KOPT-K1 (cell line): Measurements from ENCODE around the gene DPH6.

ENCODE experiments used
- H3K27ac ChIP-seq: fragments of 200-600 bp; sonication (generic); 2 replicates; pipeline ENCODE4 v1.5.1; 2016; ENCODE audit warnings: antibody characterized with exemption, mild to moderate bottlenecking, low read depth, low read length; ENCODE audit not compliant: poor library complexity, severe bottlenecking
- H3K36me3 ChIP-seq: fragments of 200-600 bp; sonication (generic); 2 replicates; pipeline ENCODE4 v1.5.1; 2017; ENCODE audit warnings: antibody characterized with exemption, mild to moderate bottlenecking, low read length, moderate library complexity; ENCODE audit not compliant: insufficient read depth
- H3K9me3 ChIP-seq: fragments of 200-600 bp; sonication (generic); 2 replicates; pipeline ENCODE4 v1.5.1; 2017; ENCODE audit warnings: antibody characterized with exemption, low read length, mild to moderate bottlenecking; ENCODE audit not compliant: insufficient read depth, poor library complexity, severe bottlenecking

DPH6 gene

GRCh38 chr15:35484231-35484945 is 61.6 kb downstream of the DPH6 start:
- peaks cover 30% of the 10 kb centered on the region for H3K9me3 ChIP-seq
- no peak overlapping the region for H3K27ac ChIP-seq
- no peaks in the 10 kb centered on the region for H3K36me3 ChIP-seq

GRCh38 chr15:35481992-35482391 is 64.0 kb downstream of the DPH6 start:
- Histone ChIP-seq H3K36me3 (no peaks in the 10 kb centered on the region), H3K27ac (no peak overlapping the region), H3K9me3 (peaks cover 15% of the 10 kb centered on the region)

- no peaks in the 10 kb centered on the region for H3K36me3 ChIP-seq
- no peak overlapping the region for H3K27ac ChIP-seq
- peaks cover 6% of the 10 kb centered on the region for H3K9me3 ChIP-seq
Measured at GRCh38 chr15:35481064-35481463, 64.9 kb downstream of the DPH6 start.

GRCh38 chr15:35479423-35479822 is 66.5 kb downstream of the DPH6 start:
- Histone ChIP-seq H3K27ac (no peak overlapping the region), H3K9me3 (no peaks in the 10 kb centered on the region), H3K36me3 (no peaks in the 10 kb centered on the region)

GRCh38 chr15:35477312-35478262 is 68.4 kb downstream of the DPH6 start:
- H3K9me3 ChIP-seq = no peaks in the 10 kb centered on the region
- no peaks in the 10 kb centered on the region for H3K36me3 ChIP-seq
- H3K27ac ChIP-seq = no peak overlapping the region

GRCh38 chr15:35471024-35471423 is 74.9 kb downstream of the DPH6 start:
- Histone ChIP-seq H3K9me3 (no peaks in the 10 kb centered on the region), H3K36me3 (no peaks in the 10 kb centered on the region), H3K27ac (no peak overlapping the region)

- Histone ChIP-seq H3K27ac (no peak overlapping the region), H3K9me3 (no peaks in the 10 kb centered on the region), H3K36me3 (no peaks in the 10 kb centered on the region)
Measured at GRCh38 chr15:35470441-35470840, 75.5 kb downstream of the DPH6 start.

- no peak overlapping the region for H3K27ac ChIP-seq
- H3K9me3 ChIP-seq = no peaks in the 10 kb centered on the region
- no peaks in the 10 kb centered on the region for H3K36me3 ChIP-seq
Measured at GRCh38 chr15:35466476-35466875, 79.5 kb downstream of the DPH6 start.

- Histone ChIP-seq H3K27ac (no peak overlapping the region), H3K36me3 (no peaks in the 10 kb centered on the region), H3K9me3 (no peaks in the 10 kb centered on the region)
Measured at GRCh38 chr15:35465783-35466182, 80.2 kb downstream of the DPH6 start.

- Histone ChIP-seq H3K27ac (no peak overlapping the region), H3K9me3 (no peaks in the 10 kb centered on the region), H3K36me3 (no peaks in the 10 kb centered on the region)
Measured at GRCh38 chr15:35460616-35461015, 85.3 kb downstream of the DPH6 start.

GRCh38 chr15:35458176-35458856 is 87.6 kb downstream of the DPH6 start:
- H3K36me3 ChIP-seq = no peaks in the 10 kb centered on the region
- no peak overlapping the region for H3K27ac ChIP-seq
- H3K9me3 ChIP-seq = no peaks in the 10 kb centered on the region

GRCh38 chr15:35455201-35455600 is 90.8 kb downstream of the DPH6 start:
- no peak overlapping the region for H3K27ac ChIP-seq
- no peaks in the 10 kb centered on the region for H3K9me3 ChIP-seq
- no peaks in the 10 kb centered on the region for H3K36me3 ChIP-seq

GRCh38 chr15:35450492-35450891 is 95.5 kb downstream of the DPH6 start:
- H3K27ac ChIP-seq = no peak overlapping the region
- H3K36me3 ChIP-seq = no peaks in the 10 kb centered on the region
- no peaks in the 10 kb centered on the region for H3K9me3 ChIP-seq

- H3K36me3 ChIP-seq = no peaks in the 10 kb centered on the region
- H3K27ac ChIP-seq = no peak overlapping the region
- no peaks in the 10 kb centered on the region for H3K9me3 ChIP-seq
Measured at GRCh38 chr15:35448294-35448693, 97.7 kb downstream of the DPH6 start.

GRCh38 chr15:35445891-35446290 is 100.1 kb downstream of the DPH6 start:
- no peaks in the 10 kb centered on the region for H3K9me3 ChIP-seq
- H3K27ac ChIP-seq = no peak overlapping the region
- H3K36me3 ChIP-seq = no peaks in the 10 kb centered on the region
